Activated T-cell treated with anti-CD3 and anti-CD28 coated beads for 48 hours (primary cell): ENCODE data around the gene TPPP2.

Experiments used
- DNase-seq: peaks from one replicate; pipeline ENCODE4 v3.0.0-alpha.2; 2020; ENCODE audit warnings: low read depth

The TPPP2 gene

DNA sequence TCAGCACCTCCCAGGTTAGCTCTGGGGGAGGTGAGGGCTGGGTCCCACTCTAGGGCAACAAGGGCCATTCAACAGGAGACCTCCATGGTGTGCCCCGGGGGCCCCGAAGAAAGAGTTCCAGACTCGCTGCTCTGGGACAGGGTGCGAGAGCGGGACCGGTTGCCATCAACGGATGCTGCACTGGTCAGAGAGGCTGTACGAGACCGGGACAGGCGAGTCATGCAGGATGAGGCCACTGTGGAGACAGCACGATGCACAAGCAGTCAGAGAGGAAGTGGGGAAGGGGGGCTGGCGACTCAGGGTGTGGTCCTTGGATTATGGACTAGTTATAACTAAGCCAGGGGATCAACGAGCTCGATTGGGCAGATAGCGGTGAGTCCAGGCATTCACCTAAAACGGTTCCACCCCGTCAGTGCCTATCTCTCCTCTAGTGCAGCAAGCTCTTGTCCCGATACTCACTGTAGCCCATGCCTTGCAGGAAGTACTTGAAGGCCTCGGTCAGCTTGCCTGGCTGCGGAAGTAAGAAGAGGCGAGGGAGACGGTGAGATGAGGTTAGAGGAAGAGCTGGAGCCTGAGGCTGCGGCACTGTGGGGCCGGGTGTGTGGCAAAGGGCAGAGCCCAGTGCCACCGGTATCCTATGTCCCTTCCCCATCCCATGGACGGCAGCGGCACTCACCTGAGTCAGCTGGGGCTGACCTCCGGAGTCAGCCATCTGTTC is 12.3 kb upstream of the TPPP2 start:
- DNase-seq: no peak

DNA sequence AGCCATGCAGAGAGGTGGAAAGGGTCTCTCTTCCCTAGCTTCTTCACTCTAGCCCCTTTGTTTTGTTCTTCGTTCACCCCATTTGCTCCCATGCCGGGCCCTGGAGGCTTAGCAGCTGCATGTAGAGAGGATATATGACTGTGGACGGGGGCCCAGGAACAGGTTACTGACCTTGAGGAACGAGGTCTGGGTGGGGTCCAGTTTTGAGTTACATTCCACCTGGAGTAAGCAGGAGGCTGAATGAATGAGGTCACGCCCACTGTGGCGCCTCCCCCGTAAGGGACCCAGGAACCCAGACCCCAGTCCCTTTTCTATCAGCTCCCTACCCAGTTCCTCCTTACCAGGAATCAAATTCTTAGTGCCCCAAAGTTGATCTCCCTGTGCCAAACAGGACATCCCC is 11.7 kb upstream of the TPPP2 start:
- no peak for DNase-seq

DNA sequence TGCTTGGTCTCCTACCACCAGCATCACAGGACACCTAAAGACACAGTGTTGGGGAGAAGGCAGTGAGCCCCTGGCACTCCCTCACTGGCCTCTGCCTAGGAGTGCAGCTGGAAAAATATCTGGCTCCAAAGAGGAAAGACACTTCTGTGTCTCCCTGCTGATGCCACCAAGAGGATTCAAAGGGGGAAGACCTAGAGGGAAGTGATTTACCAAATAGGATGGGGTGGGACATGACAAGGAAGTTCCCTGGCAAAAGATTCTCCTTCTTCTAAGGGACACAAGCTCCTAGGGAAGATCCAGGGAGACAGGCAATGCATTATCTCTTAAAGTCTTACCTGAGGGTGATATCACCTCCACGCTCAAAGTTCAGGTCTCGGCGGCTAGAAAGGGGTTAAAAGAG is 11.2 kb upstream of the TPPP2 start:
- no peak for DNase-seq

DNA sequence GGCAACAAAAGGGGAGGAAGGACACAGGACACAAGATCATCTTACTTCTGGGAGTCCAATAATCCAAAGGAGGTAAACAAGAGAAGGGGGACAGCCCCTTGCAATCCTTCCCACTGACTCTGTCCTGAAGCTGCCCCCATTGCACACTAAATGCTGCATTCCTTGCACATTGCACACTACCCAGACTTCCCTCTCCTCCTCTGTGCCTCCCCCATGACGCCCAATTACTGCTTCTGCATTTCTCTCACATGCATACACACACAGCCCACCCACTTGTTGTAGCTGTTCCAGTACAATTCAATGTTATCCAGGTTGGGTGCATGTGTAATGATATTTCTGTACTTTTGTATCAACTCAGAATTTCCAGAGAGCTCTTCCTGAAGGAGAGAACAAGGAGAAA is 10.7 kb upstream of the TPPP2 start:
- DNase-seq: no peak

DNA sequence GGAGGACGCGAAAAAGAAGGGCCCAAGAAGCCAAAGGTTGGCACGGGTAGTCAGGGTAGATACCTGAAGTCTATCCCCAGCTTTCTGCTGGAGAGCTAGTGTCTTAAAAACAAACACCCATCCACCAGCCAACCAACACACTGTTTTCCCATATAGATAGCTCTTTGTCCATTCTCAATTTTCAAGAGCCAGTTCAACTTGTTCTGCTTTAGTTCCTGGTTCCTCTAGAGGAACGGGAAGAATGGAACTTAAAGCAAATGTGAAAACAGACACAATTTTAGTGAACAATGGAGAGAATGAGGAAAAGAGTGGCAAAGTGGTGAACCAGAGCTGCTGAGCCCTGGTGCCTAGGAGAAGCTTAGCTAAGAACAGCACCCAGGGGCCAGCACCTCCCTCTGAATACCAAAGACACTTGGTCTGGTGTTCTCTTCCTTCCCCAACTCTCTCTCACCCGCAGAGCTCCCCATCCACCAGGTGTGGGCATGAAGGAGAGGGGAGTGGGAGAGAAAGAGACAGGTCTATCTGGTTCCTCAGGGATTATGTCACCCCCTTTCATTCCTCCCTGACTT is 9.0 kb upstream of the TPPP2 start:
- DNase-seq: no peak

DNA sequence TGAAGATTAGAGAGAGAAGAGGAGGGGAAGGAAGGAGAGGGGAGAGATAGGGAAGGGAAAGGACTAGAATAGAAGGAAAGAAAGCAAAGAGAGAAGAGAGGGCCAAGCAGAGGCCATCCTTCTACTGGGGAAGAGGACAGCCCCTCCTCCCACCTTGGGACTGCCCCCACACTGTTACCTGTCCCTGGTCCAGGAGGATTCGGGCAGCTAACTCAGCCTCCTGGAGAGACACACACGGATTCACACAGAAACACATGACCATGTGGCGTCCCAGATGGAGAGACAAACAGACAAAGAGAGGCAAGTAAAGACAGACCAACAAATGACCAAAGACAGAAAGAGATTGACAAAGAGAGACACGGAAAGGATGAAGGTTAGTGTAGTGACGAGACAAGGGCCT is 7.3 kb upstream of the TPPP2 start:
- no peak for DNase-seq

DNA sequence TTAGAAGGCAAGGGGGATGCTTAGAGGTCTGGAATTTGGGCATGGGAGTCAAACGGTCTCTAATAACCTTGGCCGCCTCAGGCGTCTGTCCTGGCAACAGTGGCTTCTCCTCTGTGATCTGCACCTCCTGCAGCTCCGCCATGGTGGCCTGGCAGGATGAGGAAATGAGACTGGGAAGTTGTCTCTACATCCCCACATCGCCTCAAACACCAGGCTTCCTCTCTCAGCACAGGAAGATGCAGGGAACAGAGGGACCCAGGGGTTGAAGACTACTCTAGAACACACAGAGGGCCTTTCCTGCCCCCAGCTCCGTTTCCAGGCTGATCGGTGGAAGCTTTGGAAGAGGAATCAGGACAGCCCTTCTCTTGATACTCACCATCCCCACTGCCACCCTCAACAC is 6.8 kb upstream of the TPPP2 start:
- no peak for DNase-seq

DNA sequence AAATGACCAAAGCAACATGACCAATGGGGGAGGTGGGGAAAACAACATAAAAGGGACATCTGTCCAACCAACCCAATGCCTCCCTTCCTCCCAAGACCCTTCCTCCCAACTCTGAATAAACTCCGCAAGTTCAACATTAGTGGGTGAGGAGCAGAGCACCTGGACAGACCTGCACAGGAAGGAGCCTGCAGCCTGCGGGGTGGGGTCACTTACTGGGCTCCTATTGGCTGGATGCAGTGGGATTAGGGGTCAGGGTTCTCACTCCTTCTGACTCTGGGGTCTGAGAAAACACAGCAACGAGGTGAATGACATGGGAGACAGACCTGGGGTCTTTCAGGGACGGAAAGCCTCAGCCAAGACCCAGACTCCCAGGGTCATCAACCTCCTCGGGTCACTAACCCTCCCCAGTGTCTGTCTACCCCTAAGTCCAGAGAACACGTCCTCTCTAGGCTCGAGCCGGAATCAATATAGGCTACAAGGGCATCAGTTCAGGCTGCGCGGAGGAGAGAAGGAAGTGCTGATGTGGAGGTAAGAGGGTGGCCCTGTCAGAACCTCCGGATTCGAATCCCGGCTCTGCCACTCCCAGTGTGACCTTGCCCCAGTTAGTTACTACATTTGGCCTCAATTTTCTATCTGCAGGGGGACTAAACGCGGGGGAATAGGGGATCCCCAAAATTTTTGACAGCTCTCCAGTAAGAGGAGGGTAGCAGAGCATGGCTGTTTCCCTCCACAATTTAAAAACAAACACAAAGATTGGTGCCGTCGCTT is 6.0 kb upstream of the TPPP2 start:
- no peak for DNase-seq

DNA sequence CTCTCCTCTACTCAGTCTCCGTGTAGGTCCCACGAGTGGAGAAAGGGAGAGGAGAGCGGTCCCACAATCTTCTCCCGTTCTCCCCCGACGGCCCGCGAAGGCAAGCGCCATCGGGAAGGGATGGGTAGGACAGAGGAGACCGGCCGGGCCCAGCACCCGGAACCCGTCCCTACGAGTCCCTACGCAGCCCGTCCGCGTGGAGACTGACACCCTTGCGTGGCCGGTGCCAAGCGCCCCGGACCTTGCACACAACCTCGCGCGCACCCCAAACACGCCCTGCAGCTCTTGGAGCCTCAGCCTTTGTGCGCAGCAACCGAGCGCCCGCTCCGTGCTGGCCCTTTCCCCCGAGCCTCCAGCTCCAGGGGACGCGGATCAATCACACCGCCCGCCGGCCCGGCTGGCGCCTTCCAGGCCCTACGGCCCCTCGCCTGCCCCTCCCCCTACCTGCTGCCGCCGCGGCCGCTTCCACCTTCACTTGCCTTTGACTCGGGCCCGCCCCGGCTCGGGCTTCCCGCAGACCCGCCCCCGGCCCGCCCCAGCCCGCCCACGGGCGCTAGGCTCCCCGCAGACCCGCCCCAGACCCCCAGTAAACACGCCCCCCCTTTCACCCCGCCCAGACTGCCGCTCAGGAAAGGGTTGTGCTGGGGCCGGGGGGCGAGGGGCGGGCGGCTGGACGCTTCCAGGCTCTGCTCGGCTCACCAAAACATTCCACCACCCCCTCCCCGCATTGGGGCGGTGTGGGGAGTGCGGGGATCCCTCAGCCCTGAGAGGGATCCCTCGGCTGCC is 5.2 kb upstream of the TPPP2 start, which contains the start of gene NDRG2:
TSS of gene NDRG2 (minus strand) at position 477 of the 786 bp plus-strand sequence. CDS start 1,746 bp downstream, outside the sequence.
- DNase-seq: peak; percentile 50

DNA sequence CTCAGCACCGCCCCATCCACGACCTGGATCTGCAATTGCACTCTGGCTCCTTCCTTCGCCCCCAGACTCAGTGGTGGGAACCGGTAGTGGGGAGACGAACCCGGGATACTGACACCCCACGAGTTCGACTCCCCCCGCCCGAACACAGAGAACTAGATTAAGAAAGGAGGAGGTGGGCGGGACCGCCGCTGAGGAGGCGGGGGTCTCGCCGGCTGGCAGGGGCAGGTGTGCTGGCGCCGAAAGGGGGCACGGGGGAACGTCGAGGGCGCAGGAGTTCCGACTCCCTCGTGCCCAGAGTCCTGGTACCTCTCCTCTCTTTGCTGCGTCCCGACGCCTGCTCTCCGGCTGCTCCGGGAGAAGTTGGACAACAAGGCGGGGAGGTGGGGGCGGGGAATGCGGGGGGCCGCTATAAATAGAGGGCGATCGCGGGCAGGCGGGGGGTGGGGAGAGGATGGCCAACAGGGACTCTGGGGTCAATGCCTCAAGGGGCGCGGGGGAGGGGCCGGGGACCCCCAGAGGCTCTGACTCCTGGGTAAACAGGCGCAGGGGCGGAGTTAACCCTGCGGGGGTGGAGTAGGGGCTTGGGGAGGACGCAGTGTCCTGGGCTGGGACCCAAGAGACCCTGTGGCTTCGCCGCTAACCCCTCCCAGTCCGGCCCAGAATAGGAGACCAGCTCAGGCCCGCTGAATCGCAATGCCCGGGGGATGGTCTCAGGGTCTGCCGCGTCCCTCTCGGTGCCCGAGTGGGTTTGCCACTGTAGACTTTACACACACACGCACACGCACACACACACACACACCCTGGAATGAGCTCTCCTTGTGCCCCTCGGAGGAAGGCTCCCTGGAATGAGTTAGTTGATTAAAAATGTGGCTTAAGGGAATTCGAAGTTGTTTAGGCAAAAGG is 4.4 kb upstream of the TPPP2 start:
- no peak for DNase-seq

DNA sequence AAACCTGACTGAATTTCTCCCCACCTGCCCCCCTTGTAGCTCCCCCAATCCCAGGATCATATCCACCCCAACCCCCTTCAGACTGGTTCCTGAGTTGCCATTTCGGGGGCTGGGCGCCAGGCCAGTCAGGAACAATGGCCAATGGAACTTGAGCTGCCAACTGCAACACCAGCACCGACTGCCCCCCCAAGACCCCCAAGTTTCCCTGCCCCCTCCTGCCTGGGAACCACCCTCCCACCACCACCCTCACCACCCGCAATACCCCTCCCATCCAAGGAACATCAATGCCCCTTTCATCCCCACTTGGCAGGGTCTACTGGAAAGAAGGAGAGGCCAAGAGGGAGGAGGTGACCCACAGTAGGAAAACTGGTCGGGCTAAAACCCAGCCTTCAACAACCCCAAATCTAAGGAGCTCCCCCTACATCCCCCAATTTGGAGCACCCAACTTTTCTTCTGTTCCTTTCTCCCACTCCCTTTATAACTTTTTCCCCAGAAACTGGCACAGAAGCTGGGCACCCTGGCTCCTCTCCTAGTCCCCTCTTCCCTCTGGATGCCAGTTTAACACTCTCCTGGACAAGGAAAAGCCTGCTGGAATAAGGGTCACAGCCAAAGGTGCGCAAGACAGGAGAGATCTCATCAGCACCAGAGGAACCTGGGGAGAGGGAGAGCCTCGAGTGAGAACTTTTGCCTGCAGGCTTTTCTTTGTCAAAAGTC is 3.6 kb upstream of the TPPP2 start:
- no peak for DNase-seq

DNA sequence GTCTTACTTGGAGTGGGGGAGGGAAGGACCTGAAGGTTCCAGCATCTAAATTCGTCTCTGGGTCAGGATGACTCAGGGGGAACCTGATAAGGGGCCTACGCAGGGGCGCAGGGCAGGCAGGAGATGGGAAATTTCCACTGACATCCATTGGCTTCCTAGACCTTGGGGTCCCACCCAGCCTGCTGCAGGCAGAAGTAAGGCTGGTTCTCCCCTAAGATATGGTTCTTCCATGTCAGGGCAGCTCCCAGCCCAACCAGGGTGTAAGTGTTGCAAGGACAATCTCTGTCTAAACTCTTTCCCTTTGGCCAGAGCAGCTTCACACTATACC is 3.1 kb upstream of the TPPP2 start:
- no peak for DNase-seq

DNA sequence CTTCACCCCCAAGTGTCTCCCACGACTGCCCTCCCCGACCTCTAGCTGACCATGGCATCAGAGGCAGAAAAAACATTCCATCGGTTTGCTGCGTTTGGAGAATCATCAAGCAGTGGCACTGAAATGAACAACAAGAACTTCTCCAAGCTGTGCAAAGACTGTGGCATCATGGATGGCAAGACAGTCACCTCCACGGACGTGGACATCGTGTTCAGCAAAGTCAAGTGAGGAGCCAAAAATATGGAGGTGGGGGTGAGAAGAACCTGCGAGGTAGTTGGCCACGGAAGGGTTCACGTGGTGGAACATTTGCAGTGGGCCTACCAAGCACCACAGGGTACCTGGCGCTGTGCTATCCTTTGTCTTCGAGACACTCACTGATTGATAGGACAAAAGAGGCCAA is 514 bp downstream of the TPPP2 start:
- no peak for DNase-seq

DNA sequence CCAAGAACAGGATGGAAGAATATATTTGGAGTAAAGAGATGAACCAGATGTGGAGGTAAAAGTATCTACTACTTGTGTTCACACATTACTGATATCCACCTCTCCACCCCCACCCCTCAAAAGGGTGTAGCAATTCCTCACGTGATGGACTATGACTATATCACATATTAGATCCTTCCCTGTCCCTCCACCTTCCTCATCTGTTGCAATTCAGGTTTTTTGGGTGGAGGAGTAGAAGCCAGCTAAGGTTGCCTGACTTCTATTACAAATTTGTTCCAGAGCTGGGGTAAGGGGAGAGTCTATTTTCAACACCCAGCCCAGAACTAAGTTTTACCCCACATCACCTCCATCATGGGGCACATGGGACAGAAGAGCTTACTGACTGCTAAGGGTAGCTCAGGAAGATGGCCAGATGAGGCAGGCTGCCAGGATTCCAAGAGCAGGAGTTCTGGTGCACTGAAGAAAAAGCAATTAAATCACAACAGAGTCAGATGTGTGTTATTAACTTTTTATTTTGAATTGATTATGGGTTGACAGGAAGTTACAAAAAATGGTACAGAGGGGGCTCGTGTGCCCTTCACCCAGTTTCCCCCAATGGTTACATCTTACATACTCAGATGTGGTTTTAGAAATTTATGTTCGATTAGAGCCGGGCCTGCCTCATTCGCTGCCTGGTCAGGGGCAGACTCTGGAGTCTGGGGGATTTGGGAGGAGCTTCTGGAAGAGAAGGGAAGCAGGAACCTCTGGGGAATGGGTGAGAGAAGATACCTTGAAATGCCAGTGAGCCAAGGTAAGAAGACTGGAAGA is 2.5 kb downstream of the TPPP2 start:
- DNase-seq: no peak

DNA sequence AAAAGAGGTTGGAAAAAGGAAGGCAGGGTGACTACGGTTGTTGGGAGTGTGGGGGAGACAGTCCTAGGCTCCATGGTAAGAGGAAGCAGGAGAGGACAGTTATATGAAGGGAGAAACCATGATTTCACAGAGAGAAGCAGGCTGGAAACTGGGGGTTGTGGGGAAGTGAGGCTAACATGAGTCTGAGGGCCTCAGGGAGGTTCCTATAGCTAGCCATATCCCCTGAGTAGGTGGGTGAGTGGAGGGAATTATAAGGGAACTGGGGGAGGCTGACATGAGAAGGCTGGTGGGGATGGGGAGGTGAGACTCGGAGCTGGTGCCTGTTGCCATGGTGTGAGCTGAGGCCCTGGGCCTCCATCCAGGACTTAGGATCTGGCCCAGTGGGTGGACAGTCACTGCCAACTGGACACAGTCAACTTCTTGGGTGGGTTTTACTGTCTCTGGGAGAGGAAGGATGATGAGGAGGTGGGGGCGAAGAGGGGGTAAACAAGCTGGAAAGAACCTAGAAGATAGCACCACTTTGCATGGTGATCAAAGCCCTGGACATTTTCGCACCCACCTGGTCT is 3.2 kb downstream of the TPPP2 start:
- no peak for DNase-seq

DNA sequence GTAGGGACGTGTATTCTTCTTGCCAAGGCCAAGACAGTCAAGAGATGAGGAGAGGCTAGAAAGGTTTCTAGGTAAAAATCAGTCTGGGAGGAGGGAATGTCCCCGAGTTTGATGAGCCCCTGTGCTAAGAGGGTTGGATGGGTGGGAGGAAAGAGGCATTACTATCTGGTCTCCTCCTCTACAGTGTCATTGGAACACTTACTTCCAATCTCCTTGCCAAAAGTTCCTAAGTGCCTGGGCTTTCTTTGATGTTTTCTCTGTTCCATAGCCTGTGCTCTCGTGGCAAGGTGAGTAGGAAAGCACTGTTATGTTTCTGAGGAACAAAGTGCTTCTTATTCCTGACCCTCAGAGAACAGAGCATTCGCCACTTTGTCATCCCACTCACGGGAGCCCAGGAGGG is 4.7 kb downstream of the TPPP2 start, which contains the start of gene RNASE13:
TSS of gene RNASE13 (minus strand) at position 101 of the 400 bp plus-strand sequence. CDS start 519 bp downstream, outside the sequence.
- DNase-seq: no peak

DNA sequence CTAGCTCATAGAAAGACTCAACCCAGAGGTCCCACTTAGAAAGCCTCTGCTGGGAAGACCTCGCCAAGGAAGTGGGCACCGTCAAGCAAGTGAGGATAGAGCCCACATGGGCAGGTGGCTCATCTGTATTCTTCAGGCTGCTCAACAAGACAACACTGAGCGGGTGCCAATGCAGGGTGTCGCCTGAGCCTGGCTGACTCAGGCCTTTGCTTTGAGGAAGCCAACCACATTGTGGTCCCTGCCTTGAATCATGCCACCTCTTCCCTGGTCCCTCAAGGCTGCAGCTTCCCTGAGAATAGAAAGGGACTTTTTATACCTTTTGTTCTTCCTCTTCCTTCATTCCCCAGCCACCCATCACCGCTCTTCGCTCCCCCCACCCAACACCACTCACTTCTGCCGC is 6.7 kb downstream of the TPPP2 start:
- DNase-seq: no peak

DNA sequence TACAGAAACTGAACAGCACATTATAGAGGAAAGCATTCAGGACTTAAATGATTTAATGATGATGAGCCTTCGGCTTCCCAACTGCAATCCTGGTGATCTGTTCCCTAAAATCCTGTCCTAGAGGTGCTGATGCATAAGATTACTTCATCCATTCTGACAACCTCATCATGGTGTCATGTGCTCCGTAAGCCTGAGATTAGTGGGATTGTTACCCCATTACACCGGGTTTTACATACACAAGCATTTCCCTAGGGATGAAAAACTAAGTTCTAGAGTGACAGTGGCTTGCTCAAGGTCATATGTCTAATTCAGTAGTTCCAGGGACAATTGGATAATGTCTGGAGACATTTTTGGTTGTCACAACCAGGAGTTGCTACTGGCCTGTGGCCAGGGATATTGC is 7.1 kb downstream of the TPPP2 start:
- no peak for DNase-seq
